Hepatocyte (in vitro differentiated cells): ENCODE data around the gene PTPRN2. TPM values are rescaled to one million over a fixed set of nuclear protein-coding genes. Genes with fewer than 3 reads are reported as not detected.
"Not testable (repeated sequence)": the region's sequence is repeated elsewhere in the genome, so short reads cannot be mapped to it uniquely, and the experiment has no call there.

ENCODE experiments used
- DNase-seq: peaks from one replicate; pipeline ENCODE4 v3.0.0-alpha.2; 2016; ENCODE audit warnings: low spot score
- H2AFZ ChIP-seq: fragments of 200-600 bp; sonication (generic); 2 replicates; pipeline ENCODE4 v1.6.0; 2016; ENCODE audit warnings: antibody characterized with exemption, mild to moderate bottlenecking
- H3K27ac ChIP-seq: fragments of 200-600 bp; sonication (generic); 2 replicates; pipeline ENCODE4 v1.5.1; 2016; ENCODE audit warnings: mild to moderate bottlenecking
- H3K27me3 ChIP-seq: fragments of 200-600 bp; sonication (generic); 2 replicates; pipeline ENCODE4 v1.6.1; 2016
- H3K36me3 ChIP-seq: fragments of 200-600 bp; sonication (generic); replicated peaks from 2 replicates; pipeline ENCODE4 v1.5.1; 2016; ENCODE audit warnings: low read depth; ENCODE audit not compliant: insufficient read depth
- H3K4me1 ChIP-seq: fragments of 200-600 bp; sonication (generic); 2 replicates; pipeline ENCODE4 v1.5.1; 2016; ENCODE audit warnings: mild to moderate bottlenecking, moderate library complexity; ENCODE audit not compliant: insufficient read depth
- H3K4me2 ChIP-seq: fragments of 200-600 bp; sonication (generic); 2 replicates; pipeline ENCODE4 v1.6.0; 2016
- H3K4me3 ChIP-seq: fragments of 200-600 bp; sonication (generic); 2 replicates; pipeline ENCODE4 v1.5.1; 2016; ENCODE audit warnings: mild to moderate bottlenecking
- H3K79me2 ChIP-seq: fragments of 200-600 bp; sonication (generic); 2 replicates; pipeline ENCODE4 v1.6.0; 2017; ENCODE audit warnings: mild to moderate bottlenecking
- H3K9me2 ChIP-seq: fragments of 200-600 bp; sonication (generic); replicated peaks from 2 replicates; pipeline ENCODE4 v1.6.0; 2017; ENCODE audit warnings: mild to moderate bottlenecking; ENCODE audit not compliant: insufficient read depth
- H3K9me3 ChIP-seq: fragments of 200-600 bp; sonication (generic); 2 replicates; pipeline ENCODE4 v1.5.1; 2016; ENCODE audit warnings: low read depth, mild to moderate bottlenecking
- H4K20me1 ChIP-seq: fragments of 200-600 bp; sonication (generic); 2 replicates; pipeline ENCODE4 v1.6.0; 2016; ENCODE audit warnings: mild to moderate bottlenecking; ENCODE audit not compliant: insufficient read depth, poor library complexity, severe bottlenecking
- EZH2 ChIP-seq: fragments of 200-600 bp; sonication (generic); IDR thresholded peaks from 2 replicates; pipeline ENCODE4 v1.6.1; 2016; ENCODE audit warnings: antibody characterized with exemption, mild to moderate bottlenecking, borderline replicate concordance
- EZH2phosphoT487 ChIP-seq: fragments of 200-600 bp; sonication (generic); IDR thresholded peaks from one replicate; pipeline ENCODE4 v1.6.1; 2018; ENCODE audit warnings: antibody characterized with exemption, mild to moderate bottlenecking, low read depth, moderate library complexity; ENCODE audit not compliant: unreplicated experiment, severe bottlenecking
- WGBS: methylation state at CpG from one replicate; pipeline ENCODE4 v1.1.6; 2016; ENCODE audit warnings: low lambda C conversion rate; ENCODE audit errors: missing lambda C conversion rate; 5-methylcytosine and 5-hydroxymethylcytosine counted together
- polyA plus RNA-seq: library from polyadenylated mRNA; unstranded; fragments of >200 nt; fragmentation: Nextera tagmentation; extraction: Ambion mirVana; gene quantifications from 2 replicates; pipeline ENCODE4 v1.2.1, GENCODE V29; 2016
- total RNA-seq: library from RNA; depleted of rRNA; stranded (reverse); fragments of >200 nt; gene quantifications from 2 replicates; pipeline ENCODE4 v1.2.3, GENCODE V29; 2014
- TF ChIP-seq, protein P1 (sequence below): fragments of 200-600 bp; sonication (generic); IDR thresholded peaks from 2 replicates; pipeline ENCODE4 v1.5.1; 2016; ENCODE audit warnings: antibody characterized with exemption, mild to moderate bottlenecking; ENCODE audit not compliant: poor library complexity

The PTPRN2 gene
- total and polyA plus RNA-seq, 2 experiments from 2014 or later: 2.1 to 3.3 TPM

- H3K9me2 ChIP-seq: no peaks in the 10 kb centered on the region
- H3K27ac ChIP-seq: no peak overlapping the region
- no peak for DNase-seq
- no peaks in the 10 kb centered on the region for H3K9me3 ChIP-seq
- no peak for TF ChIP-seq EZH2
- TF ChIP-seq, protein P1, sequence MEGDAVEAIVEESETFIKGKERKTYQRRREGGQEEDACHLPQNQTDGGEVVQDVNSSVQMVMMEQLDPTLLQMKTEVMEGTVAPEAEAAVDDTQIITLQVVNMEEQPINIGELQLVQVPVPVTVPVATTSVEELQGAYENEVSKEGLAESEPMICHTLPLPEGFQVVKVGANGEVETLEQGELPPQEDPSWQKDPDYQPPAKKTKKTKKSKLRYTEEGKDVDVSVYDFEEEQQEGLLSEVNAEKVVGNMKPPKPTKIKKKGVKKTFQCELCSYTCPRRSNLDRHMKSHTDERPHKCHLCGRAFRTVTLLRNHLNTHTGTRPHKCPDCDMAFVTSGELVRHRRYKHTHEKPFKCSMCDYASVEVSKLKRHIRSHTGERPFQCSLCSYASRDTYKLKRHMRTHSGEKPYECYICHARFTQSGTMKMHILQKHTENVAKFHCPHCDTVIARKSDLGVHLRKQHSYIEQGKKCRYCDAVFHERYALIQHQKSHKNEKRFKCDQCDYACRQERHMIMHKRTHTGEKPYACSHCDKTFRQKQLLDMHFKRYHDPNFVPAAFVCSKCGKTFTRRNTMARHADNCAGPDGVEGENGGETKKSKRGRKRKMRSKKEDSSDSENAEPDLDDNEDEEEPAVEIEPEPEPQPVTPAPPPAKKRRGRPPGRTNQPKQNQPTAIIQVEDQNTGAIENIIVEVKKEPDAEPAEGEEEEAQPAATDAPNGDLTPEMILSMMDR: no peak
- no peak for TF ChIP-seq EZH2phosphoT487
- H3K4me1 ChIP-seq: no peaks in the 10 kb centered on the region
- 16% methylated on average over 11 of the region's 11 CpGs for WGBS
- no peak overlapping the region for H2AFZ ChIP-seq
- no peaks in the 10 kb centered on the region for H3K79me2 ChIP-seq
- no peak overlapping the region for H3K4me3 ChIP-seq
- no peaks in the 10 kb centered on the region for H4K20me1 ChIP-seq
- H3K27me3 ChIP-seq: peaks cover 44% of the 10 kb centered on the region
- H3K36me3 ChIP-seq: no peaks in the 10 kb centered on the region
- H3K4me2 ChIP-seq: no peak overlapping the region
Measured at GRCh38 chr7:158351051-158351450, 236.6 kb downstream of the PTPRN2 start.

GRCh38 chr7:158350166-158350900 is 237.3 kb downstream of the PTPRN2 start:
- Histone ChIP-seq H3K79me2 (no peaks in the 10 kb centered on the region), H4K20me1 (no peaks in the 10 kb centered on the region), H2AFZ (no peak overlapping the region), H3K9me3 (no peaks in the 10 kb centered on the region), H3K4me2 (no peak overlapping the region), H3K27ac (no peak overlapping the region), H3K4me3 (no peak overlapping the region), H3K36me3 (no peaks in the 10 kb centered on the region), H3K27me3 (peaks cover 44% of the 10 kb centered on the region), H3K4me1 (no peaks in the 10 kb centered on the region), H3K9me2 (no peaks in the 10 kb centered on the region)
- no peak for TF ChIP-seq EZH2
- no peak for TF ChIP-seq EZH2phosphoT487
- TF ChIP-seq, protein P1: no peak
- 70% methylated on average over 12 of the region's 12 CpGs for WGBS
- no peak for DNase-seq

DNA sequence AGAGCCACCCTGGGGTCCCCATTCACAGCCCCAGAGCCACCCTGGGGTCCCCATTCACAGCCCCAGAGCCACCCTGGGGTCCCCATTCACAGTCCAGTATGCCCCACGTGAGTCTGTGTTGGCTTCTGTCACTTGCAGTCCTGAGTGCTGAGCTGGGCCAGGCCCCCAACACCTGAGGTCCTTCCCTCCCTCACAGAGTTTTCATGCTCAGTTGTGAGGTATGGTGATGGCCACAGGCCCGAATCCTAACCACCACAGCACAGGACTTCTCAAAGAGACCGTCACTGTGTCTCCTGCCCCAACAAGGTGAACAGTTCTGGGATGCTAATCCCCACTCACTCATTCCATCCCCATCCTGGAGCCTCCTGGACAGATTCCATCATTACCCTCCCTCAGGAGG is 239.2 kb downstream of the PTPRN2 start:
- H3K79me2 ChIP-seq: no peaks in the 10 kb centered on the region
- no peaks in the 10 kb centered on the region for H3K36me3 ChIP-seq
- no peaks in the 10 kb centered on the region for H4K20me1 ChIP-seq
- H2AFZ ChIP-seq: no peak overlapping the region
- H3K4me1 ChIP-seq: no peaks in the 10 kb centered on the region
- H3K9me3 ChIP-seq: no peaks in the 10 kb centered on the region
- H3K27me3 ChIP-seq: peaks cover 33% of the 10 kb centered on the region
- no peak overlapping the region for H3K4me2 ChIP-seq
- H3K9me2 ChIP-seq: no peaks in the 10 kb centered on the region
- 73% methylated on average over 3 of the region's 3 CpGs for WGBS
- TF ChIP-seq EZH2phosphoT487 (no peak), EZH2 (no peak)
- TF ChIP-seq, protein P1: no peak
- H3K27ac ChIP-seq: no peak overlapping the region
- H3K4me3 ChIP-seq: no peak overlapping the region
- no peak for DNase-seq

GRCh38 chr7:158348039-158348438 is 239.6 kb downstream of the PTPRN2 start:
- not testable (repeated sequence) for H3K27ac ChIP-seq, H3K4me1 ChIP-seq, H3K4me3 ChIP-seq, H3K9me2 ChIP-seq, H3K4me2 ChIP-seq, H3K36me3 ChIP-seq, H3K79me2 ChIP-seq, H3K9me3 ChIP-seq, H2AFZ ChIP-seq, DNase-seq, H4K20me1 ChIP-seq
- WGBS: 88% methylated on average over 4 of the region's 4 CpGs
- peaks cover 29% of the 10 kb centered on the region for H3K27me3 ChIP-seq
